Hematopoietic multipotent progenitor cell treated with erythropoietin and hydrocortisone succinate and interleukin-3 and kit ligand, for 4 days (in vitro differentiated cells): ENCODE data around the gene MTERF4.

Source experiments
- DNase-seq: peaks from one replicate; pipeline ENCODE4 v3.0.0-alpha.2; 2015

Gene MTERF4

DNA sequence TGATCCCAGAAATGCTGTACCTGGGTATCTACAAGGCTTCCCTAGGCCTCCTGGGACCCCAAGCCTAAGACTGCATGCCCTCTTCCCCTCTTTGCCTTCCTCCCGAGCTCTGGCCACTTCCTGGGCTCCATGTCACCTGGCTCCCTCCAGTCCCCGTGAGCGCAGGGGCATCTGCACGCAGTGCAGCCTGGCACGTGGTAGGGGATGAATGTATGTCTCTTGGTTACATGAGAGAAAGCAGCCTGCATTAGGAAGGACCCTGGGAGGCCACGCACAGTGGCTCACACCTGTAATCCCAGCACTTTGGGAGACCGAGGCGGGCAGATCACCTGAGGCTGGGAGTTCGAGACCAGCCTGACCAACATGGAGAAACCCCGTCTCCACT, 31.3 kb upstream of the MTERF4 start:
- DNase-seq = no peak

DNA sequence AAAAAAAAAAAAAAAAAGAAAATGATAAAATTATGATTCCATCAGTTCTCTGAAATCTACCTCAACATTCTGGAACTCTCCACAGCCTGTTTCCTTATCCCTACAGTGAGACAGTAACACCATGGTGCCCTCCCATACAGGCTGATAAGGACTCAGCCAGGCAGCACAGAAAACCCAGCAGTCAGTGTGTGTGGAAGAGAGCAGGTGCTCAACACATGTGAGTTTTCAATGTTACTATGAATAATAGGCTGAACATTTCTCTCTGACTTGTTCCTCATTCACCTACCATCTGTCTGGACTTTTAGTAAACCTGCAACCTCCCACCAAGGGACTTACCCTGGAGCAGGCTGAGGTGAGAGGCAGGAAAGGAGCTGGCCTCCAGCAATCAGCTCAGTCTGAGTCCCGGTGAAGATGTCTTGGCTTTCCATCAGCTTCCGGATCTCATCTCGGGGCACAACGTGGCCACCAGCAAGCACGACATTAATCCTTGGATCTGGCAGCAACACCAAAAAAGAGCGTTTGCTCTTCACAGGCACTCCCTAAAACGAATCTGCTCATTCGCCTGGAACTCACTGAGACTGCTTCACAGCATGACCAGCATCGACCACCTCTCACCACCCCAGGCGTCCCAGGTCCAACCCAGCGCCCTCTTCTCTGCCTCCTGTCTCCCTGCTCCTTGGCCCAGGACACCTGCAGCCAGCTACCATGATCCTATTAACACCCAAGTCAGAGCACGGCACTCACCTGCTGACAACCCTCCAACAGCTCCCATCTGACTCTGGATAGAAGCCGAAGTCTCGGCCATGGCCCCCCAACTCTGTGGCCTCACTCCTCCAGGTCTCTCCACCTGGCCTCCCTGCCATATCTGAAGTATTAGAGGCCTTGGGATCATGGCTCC, 30.7 kb upstream of the MTERF4 start:
- peak; percentile 14 for DNase-seq

DNA sequence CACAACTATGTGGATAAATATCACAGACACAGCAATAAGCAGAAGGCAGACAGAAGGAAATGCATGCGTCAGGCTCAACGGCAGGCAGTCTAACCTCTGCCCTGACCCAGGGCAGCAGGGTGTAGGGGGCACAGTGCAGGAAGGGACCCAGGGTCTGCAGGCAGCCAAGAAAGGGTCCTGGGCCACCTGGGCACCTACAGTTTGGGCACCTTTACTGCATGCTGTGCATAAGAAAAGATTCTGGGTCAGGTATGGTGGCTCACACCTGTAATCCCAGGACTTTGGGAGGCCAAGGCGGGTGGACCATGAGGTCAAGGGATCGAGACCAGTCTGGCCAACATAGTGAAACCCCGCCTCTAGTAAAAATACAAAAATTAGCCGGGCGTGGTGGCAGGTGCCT, 29.4 kb upstream of the MTERF4 start:
- DNase-seq = no peak

DNA sequence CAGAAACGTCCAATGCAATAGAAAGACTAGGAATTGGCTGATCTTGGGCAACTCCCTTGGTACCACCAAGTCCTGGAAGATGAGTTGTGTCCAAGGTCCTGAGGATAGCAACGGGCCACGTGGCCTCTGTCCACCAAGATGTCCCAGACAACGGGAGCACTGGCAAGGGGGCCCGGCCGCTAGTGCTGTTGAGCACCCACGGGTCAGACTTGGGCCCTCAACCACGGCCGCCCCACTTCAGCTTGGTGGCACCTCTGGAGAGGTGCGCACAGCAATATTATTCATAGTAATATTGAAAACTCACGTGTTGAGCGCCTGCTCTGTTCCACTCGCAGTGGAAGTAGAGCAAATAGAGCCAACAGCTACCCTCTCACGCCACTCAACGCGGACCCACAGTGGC, 28.2 kb upstream of the MTERF4 start:
- DNase-seq = no peak

DNA sequence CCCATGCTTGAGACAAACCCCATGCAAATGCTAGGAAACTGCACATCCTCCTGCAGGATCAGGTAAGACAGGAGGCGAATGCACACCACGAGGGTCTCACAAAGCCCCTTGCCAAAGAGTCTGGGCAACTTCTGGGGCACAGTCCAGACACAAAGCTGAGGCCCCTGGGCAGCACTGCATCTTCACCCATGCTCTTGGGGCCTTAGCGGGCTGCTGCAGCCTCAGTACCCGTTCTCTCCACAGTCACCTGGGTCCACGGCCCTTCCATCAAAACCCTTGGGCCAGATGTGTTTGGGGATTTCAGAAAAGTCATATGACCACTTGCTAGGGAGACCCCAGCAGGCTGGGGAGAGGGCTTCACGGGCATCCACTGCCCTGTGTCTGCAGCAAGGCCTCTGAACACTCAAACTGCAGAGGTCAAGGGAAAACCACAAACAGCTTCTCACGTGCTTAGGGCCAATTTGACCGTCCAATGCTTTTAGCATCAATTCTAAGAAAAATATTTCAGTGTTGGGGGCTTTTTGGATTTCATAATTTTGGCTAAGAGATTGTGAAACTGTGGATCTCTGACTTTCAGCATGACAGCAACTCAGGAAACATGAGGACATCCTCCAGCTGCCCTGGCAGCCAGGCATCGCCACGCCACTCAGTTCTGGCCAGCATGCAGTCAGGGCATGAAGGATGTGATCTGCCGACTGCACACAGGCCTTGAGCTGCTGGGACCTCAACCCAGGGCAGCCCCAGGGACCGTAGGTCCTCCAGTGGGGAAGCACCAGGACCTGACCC, 27.2 kb upstream of the MTERF4 start:
- peak; percentile 25 for DNase-seq

DNA sequence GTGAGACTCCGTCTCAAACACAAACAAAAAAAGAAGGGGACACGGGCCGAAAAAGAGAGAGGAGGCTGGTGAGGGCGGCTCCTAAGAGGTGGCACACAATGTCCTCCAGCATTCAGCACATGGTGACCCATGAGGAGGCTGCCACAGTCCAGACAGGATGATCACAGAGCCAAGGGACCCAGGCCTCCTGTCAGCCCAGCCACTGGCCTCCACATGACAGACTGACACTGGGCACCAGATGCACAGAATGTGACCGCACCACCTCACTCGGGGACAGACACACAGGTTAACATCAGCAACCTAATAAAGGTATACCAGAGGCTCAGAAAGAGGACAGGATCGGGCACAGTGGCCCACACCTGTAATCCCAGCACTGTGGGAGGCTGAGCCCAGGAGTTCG, 26.2 kb upstream of the MTERF4 start:
- DNase-seq = no peak

DNA sequence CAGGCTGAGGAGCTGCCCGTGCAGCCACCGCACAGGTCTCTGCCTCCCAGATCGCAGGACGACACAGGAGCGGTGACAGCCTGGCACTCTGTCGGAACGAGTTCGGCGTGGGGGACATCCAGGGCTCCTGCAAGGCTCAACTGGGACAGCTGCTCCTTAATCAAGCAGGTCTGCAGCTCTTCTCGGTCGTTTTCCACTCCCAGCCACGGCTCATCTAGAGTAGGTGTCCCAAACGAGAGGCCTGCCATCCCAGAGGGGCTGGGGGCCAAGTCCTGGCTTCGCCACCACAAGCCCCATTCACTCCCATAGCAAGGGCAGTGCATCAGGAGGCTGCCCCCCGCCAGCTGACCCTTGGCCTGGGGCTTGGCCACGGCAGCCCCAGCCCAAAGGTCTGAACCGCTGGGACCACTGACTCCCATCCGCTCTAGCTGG, 24.7 kb upstream of the MTERF4 start:
- no peak for DNase-seq

DNA sequence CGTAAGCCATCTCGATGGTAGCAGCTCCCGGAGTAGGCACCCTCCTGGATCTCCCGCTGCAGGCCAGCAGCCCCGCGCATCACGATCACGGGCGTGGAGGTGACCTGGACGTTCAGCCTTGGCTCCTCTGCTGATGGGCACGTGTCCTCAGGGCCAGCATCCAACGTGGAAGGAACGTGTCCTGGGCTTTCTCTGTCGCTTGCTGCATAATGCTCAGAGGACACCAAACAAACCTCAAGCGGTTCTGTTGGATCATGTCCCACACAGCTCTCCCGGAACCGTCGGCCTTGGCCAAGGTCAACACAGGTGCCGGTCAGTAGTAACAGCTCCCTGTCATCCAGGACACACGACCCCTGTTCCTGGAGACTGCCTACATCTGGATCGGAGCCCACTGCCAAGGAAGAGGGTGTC, 24.1 kb upstream of the MTERF4 start:
- DNase-seq = no peak

DNA sequence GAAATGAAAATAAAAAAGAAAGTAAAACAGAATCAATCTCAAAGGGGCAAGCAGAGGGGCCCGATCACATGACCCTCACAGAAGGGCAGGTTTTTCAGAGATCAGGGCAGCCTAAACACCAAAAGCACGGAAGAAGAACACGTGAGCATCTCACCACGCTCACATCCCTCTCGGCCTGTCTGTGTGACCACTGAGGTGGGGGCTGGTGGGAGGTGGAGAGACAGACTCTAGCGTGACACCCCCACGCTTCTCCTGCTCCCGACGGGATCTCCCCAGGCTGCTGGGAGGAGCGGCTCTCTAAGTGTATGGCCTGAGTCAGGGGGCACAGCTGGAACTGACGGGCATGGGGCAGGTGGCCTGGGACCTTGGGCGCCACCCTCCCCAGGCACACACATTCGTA, 23.5 kb upstream of the MTERF4 start:
- DNase-seq = no peak

DNA sequence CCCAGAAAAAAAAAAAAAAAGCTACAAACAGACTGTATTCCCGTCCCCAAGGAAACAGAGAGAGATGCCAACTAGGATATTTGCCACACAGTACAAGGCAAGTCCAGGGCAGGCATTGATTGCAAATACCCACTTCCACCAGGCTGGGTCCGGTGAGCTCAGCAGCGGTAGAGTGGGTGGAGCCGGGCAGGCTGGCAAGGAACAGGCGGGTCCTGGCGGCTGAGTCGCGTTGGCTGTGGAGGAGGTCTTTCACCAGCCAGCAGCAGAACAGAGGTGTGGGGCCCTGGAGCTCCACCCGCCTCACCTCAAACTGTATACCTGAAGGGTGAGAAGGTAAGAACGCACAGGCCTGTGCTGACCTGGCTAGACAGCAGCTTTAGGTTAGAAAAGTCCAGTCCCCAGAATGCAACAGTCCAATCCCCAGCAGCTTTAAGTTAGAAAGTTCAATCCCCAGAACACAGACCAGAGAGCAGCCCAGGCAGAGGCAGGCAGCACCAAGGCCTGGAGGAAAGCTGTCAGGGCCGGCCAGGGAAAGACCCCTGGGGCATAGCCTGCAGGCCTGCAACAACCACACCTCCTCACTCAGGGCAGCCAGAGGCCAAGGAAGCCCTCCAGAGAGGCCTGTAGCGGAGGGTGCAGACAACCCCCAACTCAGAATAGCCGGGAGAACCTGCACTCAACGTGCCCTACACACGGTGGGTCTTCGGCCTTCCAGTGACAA, 21.9 kb upstream of the MTERF4 start:
- peak; percentile 42 for DNase-seq

DNA sequence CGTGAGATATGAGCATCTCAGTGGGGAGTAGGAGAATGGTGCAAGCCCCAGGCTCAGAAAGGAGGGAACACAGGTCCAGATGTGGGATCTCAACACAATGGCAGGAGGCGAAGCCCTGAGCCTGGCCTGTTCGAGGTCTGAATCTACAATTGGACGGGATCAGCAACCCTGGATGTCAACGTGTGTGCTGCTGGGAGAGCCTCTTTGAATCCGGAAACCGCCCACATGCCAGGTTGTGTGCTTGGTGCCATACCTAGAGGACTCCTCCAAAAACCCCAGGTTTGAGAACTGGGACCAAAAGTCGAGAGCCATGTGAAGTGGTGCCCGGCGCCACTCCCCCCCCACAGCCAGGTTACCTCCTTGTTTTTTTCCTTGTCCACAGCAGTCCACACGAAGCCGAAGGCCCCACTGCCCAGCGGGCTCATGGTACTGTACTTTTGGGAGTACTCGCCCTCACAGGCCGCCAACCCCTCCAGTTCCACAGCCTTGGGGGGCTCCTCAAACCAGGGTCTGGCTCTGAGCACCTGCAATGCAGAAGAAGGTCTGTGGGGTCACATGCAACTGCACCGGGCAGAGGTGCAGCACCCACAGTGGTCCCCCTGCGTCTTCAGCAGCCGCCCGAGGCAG, 20.4 kb upstream of the MTERF4 start:
- no peak for DNase-seq

DNA sequence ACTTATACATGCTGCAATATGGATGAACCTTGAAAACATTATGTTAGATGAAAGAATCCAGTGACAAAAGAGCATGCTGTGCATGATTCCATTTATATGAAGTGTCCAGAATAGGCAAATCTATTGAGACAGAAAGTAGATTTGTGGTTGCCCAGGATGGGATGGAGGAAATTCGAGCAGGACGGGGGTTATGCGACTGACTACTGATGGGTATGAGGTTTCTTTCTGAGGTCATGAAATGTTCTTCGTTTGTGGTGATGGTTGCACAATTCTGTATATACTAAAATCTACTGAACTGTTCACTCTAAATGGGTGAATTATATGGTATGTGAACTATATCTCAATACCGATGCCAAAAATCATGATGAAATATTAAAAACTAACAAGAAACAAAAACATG, 18.9 kb upstream of the MTERF4 start:
- DNase-seq = no peak

DNA sequence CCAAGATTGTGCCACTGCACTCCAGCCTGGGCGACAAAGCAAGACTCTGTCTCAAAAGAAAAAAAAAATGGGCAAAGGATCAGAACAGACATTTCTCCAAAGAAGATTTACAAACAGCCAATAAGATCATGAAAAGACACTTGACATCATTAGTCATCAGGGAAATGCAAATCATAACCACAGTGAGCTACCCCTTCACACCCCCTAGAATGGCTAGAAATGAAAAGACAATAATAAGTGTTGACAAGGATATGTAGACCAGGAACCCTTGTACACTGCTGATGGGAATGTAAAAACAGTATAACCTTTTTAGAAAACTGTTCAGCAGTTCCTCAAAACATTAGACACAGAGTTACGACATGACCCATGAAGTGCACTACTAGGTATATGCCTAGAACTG, 18.4 kb upstream of the MTERF4 start:
- DNase-seq = no peak

DNA sequence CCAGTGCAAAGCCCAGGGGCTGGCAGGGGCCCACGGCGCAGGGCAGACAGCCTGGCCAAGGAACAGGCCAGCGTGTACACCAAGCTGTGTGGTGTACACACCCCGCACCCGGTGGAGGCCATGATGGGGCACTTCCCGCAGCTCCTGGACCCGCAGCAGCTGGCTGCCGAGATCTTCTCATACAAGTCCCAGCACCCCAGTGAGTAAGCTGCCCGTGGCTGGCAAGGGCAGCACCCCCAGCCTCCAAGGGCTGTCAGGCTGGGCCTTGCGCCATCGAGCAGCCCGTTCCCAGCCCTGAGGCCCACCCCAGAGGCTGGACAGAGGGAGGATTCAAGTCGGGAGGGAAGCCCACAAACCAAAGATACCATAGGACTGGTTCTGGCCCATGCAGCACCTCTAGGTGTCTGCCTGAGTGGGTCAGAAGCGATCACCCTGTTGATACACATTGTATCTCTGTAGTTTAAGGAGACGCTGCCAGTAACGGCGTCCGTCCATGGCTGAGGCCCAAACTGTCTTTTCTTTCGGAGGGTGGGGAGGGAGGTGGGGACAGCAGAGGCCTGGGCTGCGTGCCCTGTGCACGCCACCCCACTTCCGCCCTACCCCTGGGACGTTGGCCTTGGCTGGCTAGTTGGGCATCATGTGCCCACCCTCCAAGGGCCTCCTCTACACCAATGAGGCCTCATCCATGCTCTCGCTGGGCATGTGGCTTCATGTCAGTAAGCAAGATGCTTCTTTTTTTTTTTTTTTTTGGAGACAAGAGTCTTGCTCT, 16.8 kb upstream of the MTERF4 start:
- no peak for DNase-seq

DNA sequence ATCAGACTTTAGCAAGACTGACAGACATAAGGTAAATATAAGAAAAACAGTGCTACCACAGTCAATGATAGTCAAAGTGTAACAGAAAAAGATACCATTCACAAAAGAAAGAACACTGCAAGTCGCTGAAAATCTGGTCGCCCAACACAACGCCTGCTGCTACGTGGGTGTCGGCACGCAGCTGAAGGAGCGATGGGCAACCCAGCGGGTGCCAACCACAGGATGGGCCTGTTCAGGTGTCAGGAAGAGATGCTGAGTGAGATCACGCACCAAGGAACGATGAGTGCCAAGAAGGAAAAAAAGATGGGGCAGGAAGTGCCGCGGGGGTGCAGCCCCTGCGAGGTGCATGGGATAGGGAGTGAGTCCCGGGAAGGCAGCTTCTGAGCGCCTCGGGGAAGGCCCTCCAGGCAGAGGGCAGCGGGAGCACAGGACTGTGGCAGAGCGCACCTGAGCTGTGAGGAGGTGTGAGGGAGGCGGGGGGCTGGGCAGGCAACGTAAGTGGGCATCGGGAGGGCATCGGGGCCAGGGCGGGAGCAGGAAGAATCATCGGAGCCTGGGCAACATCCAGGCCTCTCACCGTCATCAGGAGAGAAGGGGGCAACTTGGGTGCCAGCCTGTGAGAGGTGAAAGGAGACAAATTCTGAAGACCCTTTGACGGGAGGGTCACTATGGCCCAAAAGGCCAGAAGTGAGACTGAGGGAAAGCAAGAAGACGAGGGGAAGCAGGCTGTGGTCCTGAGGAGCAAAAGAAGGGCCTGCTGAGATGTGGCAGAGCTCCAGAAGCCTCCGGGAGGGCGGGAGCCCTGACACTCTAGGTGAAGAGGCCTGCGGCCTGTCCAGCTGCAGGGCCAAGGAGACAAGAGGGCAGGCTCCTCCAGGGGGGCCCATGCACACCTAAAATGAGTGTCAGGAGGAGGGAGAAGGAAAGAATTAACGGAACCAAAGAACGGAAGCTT, 14.8 kb upstream of the MTERF4 start:
- DNase-seq = no peak

DNA sequence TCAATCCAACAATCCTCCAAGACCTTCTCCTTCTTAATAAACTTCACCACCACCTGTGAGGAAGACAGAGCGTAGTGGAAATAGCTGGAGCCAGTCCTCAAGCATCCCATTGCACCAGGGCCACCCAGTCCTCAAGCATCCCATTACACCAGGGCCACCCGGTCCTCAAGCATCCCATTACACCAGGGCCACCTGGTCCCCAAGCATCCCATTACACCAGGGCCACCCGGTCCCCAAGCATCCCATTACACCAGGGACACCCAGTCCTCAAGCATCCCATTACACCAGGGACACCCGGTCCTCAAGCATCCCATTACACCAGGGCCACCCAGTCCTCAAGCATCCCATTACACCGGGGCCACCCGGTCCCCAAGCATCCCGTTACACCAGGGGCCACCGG, 13.3 kb upstream of the MTERF4 start:
- no peak for DNase-seq

DNA sequence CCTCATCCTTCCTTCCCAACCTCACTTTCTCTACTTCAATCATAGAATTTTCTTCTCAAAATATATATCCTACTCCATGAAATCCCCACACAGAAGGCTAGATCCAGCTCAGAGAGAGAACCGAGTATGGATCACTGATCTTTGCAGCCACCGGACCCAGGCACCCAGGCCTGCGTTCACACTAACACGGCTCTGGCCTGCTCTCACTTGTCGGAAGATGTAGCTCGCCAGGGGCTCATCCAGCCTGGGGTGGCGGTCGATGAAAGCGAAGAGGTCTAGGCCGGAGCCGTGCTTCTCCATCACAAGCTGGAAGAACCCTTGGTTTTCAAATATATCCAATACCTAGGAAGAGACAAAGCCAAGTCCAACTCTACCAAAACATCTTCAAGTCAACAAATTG, 12.7 kb upstream of the MTERF4 start:
- no peak for DNase-seq

DNA sequence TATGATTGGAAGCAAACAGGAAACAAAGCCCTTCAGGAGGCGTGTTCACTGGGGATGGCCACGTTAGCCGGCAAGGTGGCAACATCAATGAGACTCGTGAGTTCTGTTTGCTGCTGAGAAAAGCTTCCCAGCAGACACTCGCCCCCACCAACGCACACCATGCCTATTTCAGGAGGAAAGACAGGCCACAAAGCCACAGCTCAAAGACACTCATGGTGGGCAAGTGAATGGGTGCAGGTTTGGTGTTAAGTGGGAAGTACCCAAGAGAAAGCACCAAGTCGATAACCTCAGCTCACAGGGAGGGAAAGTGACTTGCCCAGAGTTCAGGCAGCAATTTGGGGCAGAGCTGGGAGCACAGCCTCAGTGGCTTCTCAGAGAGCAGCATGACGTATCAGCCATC, 10.5 kb upstream of the MTERF4 start:
- no peak for DNase-seq

DNA sequence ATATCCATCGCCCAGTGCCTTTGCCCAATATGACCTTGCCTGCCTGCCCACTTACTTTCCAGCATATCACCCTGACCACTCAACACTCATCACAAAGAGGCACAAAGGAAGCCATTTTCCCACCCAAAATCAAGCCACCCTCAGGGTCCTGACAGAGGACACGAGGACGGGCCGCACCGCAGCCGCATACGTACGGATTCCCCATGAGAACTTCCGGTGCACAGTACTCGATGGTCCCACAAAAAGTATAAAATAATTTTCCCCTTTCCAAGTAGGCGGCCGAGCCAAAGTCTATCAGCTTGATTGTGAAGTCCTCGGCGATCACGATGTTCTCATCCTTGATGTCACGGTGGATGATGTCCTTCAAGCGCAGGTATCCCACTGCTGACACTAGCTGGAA, 10.0 kb upstream of the MTERF4 start:
- no peak for DNase-seq

DNA sequence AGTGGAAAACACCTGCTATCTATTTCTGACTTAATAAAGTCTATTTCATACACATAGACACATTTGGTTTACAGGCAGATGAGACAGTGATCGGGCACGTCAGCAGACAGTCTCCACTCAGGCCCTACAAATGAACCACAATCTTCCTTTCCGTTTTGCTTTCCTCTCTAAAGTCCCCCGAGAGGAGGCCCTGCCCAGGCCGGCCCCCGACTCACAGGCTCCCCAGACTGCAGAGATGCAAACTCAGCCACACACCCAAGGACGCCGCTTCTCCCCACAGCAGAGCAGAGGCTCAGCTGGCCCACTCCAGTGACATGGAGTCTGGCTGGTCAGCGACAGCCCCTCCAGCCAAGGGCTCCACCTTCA, 9.3 kb upstream of the MTERF4 start:
- DNase-seq = no peak
